CD4-positive, alpha-beta T cell treated with Interleukin-2 at 100 ng/mL for 4 hours (primary cell): ENCODE data around the gene MAP2K5.

Experiments
- DNase-seq: peaks from one replicate; pipeline ENCODE4 v3.0.0-alpha.2; 2020; ENCODE audit warnings: low spot score

Gene MAP2K5

DNA sequence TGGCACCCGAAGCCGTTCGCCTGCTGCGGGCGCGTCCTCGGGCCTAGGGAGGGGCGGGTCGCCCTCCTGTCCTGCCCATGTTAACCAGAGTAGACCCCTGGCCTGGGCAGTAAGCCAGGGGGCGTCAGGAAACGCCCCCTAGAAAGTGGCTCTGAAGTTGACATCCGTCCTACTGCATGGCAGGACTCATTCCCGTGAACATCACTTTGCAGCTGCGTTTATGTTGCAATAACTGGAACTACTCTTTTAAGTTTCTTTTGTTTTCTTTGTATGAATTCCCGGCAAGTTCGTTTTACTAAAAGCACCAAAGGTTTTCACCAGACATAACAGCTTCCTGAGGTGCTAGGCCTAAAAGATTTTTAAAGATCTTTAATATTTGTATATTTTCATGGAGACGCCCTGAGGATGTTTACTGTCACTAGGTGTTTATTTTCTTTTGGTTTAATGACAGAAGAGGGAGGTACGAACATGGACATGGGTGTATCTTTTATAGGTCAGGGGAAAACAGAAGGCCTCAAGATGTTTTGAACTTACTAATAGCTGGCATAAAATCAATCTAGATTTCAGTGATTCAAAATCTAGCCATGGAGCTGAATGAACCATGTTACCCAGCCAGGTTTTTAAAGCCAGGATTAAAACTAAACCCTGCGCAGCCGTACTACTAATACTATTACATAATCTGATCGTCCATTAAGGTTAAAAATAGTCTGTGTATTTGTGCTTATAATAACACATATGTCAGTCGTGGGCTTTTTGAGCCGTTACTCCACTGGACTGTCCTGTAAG lies 20.5 kb upstream of the MAP2K5 start:
- DNase-seq = no peak

DNA sequence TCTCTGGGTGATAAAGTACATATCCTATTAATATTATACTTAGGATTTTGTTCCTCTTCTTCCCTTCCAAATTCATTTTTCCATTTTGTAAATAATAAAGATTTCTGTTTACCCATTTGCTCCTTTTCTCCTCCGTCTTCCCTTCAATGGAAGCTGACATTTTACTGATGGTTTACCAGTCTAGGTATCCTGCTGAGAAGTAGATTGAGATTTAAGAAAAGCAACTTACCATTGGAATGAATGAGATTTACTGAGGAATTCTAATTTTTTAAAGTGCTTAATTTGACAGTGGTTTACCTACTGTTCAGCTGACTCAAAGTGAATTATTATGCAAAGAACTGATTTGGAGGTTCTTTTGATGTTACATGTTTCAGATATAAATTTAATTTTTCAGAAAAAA lies 19.2 kb upstream of the MAP2K5 start:
- no peak for DNase-seq

DNA sequence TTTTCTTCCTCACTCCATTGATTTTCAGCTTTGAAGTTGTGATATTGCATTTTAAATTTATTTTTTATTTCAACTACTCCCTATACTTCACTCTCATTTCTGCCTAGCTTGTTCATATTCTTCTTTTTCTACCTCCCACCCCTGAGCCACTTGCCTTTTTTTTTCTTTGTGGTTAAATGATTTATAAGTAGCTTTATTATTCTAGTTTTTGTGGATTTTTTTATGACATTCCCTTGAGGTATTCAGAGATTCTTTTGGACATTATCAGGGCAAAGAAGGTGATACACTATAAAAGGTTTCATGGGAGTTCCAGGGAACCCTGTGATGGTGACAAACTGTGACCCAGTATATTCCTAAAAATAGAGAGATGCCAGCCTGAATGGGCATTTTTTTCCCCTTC lies 18.3 kb upstream of the MAP2K5 start:
- no peak for DNase-seq

DNA sequence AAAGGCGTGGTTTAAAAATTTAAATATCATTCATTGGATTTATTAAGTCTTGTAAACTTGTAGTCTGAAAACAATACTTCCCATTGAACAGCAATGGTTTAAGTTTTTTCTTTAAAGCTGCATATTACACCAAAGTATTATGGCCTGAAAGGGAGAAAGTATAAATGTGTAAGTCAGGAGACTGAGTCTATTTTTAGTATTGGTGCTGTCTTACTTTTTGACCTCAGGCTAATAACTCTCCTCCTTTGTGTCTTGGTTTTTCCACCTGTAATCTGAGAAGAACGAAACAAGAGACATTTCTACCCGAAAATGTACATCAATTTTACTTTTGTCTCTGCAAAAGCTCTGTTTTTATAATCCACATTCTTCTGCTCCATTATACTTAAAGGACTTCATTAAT lies 14.0 kb upstream of the MAP2K5 start:
- no peak for DNase-seq

DNA sequence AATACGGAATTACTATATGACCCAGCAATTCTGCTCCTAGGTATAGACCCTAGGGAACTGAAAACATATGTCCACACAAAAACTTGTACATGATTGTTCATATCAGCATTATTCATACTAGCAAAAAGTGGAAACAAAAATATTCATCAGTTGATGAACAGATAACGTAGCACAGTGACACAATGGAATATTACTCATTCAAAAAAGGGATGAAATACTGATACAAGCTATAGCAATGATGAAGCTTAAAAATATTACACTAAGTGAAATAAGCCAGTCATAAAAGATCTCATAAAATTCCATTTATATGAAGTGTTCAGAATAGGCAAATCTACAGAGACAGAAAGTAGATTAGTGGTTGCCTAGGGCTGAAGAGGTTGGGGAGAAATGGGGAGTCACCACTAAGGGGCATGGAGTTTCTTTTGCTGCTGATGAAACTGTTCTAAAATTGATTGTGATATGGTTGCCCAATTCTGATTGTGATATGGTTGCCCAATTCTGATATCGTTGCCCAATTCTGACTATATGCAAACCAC lies 11.1 kb upstream of the MAP2K5 start:
- DNase-seq = no peak

DNA sequence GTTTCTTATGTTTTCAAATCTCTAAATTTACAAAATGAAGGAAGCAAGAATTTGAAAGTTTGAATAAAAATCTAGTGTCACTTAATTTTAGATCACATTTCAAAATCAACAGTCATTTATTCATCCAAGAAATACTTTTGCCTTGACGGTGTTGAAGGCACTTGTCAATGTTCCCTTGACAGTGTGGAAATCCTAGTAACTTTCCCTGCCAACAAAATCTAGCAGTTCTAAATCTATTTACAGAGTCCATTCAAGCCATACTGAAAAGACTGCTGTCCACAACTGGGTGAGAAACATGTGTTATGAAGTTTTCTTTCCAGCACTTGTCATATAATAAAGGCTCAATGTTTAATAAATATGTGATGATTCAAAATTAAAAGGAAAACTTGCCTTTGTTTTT lies 8.6 kb upstream of the MAP2K5 start:
- DNase-seq = no peak

DNA sequence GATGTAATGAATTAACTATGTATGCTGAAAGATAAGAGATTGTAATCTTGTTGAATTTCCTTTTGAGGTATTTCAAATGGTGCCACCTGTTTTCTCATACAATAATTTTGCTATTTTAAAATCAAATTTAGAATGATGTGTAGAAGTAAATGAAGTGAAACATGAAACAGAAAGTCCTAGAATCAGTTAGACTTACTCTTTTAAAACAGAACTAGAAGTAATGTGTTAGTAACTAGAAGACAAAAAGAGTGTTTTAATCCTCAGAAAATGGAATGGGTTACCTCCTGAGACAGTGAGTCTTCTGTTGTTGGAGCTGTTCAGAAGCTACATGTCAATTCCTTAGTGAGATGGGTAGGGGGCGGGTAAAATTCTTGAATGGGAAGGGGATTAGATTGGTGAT lies 8.1 kb upstream of the MAP2K5 start:
- DNase-seq = no peak

DNA sequence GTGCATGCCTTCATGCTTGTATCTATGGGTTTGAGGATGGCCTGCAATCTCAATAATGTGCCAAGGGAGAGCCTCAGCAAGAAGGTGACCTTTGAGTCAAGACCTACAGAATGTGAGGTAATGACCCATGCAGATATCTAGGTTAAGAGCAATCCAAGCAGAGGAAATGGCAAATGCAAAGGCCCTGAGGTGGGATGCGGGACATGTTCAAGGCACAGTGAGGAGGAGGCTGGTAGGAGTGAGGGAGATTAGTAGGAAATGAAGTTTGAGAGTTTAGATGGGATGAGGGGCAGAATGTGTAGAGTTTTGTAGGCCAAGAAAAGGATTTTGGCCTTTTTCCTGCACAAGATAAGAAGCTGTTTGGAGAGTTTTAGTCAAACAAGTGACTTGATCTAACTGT lies 4.7 kb upstream of the MAP2K5 start:
- DNase-seq = no peak

DNA sequence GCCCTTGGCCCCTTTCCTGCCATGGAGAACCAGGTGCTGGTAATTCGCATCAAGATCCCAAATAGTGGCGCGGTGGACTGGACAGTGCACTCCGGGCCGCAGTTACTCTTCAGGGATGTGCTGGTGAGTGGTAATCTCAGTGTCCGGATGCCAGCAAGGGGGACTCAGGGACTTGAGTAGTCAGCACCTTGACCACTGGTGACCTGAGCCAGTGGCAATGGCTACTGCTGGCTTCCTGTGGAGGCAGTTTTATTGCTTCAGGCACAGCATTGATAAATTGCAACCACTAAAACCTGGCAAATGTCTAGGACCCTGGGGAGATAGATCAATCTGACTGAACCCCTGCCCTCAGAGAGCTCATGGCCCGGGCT lies 830 bp downstream of the MAP2K5 start:
- no peak for DNase-seq

DNA sequence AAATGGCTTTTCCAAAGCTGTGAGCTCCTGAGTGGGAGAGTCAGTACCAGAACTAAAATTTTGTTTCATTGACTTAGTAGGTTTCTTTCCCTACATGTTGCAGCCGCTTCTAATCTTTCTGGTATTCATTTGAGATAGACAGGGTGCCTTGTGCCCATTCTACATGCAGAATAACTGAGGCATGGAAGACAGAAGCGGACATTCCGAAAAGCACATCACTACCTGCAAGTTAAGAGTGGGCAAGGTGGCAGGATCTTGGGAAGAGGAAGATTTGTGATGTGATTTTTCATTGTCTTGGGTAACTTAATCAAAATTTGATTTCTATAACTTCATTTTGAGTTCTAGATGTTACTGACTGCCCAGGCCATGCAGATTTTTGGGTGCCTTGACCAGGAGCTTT lies 2.0 kb downstream of the MAP2K5 start:
- no peak for DNase-seq

DNA sequence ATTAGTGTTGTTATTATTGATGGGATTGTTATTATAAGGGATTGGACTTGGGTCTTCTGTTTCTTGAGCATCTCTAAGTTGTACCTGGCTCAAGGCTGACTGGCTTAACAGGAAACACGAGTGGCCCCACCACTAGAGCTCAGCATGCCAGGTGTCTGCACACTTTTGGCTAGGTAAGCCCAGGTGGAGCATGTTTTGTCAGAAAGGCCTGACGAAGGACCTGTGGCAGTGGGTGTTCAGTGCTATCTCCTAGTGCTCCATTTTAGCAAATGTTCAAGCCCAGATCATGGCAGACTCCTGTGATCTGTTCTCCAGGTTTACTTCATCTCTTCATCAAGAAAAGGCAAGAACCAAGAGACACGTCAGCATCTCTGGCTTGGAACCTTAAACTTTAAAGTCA lies 3.4 kb downstream of the MAP2K5 start:
- no peak for DNase-seq

DNA sequence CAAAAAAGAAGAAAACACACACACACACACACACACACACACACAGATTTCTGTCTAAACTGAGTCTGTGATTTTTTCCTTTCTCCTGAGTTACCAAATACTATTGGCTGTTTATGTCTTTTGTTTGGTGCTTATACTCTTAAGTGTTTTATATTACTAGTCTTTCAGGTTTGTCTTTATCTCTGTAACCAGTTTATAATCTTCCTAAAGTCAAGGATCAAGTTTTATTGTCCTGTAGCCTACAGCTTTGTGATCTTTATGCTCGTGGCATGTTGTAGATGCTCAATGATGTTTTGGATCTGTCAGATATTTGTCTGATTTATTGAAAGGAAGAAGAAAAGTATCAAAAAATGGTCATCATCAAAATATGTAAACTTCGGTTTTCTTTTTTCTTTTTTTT lies 4.6 kb downstream of the MAP2K5 start:
- no peak for DNase-seq

DNA sequence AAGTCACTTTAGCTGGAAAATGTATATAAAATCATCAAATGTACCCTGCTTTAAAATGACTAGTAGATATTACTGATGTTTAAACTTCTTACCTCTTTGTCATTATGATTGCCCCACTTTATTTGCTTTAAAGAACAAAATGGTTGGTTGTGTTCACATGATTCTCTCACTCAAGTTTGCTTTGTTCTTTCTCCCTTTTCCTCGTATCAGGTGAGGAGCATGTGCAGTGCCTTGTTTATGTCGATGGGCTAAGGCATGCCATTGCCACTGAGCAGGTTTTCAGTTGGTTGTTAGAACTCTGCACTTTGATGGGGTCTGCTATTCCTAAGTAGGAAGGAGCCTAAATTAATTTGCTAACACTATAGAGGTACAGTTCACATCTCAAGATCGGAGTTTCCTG lies 5.3 kb downstream of the MAP2K5 start:
- no peak for DNase-seq

DNA sequence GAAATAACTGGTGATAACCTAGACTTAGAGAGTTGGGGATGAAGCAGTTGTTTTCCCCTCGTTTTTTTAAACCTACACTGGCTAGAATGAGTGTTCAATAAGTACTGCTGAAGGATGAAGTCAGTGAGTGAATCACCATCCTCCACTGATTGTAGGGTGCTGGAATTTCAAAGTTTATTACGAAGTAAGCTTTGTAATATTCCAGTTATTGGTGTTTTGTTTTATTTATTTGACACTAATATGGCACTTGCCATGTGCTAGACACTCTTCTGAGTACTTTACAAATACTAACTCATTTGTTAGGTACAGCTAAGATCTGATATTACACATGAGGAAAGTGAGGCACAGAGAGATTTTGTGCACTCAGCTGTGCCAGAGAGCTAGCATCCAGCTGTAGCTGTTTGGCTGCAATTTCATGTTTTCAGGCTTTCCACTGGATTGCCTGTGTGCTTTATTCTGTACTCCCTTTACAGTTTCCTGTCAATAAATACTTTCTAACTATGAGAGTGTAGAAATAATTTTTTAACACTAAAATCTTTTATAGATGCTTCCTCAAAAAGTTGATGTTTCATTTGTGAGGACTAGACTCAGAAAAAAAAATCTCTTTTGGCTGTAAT lies 5.8 kb downstream of the MAP2K5 start:
- DNase-seq = no peak

DNA sequence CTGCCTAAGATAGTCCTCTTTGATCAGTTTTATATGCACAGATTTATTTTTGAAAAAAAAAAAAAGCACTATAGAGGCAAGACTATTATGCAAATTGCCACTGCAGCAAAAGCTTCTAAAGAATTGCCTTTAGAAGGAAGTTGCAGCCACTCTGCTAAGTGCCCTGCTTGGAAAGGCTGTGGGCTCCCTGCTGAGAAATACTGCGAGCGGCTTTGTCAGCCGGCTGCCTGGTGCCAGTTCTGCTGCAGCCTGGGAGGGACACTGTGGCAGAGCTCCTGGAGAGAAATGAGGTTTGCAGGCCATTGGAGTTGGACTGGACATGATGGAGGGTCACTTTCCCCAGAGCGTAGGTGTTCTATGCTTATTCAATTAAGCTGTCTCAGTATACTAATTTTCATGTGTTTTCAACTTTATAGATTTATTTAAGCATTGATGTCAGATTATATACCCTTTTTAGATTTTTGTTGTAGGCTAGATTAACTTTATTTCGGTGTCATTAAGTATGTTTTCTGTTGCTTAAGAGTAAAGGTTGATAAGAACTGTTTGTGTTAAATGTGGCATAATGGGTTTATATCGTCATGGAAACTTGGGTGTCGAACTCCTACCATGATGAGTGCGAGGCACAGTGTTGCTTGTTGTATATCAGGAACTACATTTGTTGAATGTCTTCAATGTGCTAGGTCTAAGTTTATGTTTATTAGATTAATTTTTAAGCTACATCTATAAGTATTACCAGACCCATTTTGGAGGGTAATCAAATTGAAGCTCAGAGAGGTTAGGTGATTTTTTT lies 6.6 kb downstream of the MAP2K5 start:
- DNase-seq = no peak

DNA sequence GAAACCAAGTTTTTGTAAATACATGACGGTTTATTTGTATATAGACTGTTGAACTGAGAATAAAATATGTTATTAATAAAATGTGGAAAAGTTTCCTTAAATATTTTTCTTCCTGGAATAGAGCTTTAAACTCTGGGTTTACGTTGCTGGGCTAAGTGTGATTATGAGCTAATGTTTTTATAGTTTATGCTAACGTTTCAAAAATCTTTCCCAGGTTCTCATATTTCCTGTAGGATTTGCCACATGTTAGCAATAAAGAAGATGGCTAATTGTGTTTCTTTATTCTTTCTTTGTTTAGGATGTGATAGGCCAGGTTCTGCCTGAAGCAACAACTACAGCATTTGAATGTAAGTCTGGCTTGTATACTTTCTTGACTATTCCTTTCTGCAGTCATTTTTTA lies 7.2 kb downstream of the MAP2K5 start:
- no peak for DNase-seq

DNA sequence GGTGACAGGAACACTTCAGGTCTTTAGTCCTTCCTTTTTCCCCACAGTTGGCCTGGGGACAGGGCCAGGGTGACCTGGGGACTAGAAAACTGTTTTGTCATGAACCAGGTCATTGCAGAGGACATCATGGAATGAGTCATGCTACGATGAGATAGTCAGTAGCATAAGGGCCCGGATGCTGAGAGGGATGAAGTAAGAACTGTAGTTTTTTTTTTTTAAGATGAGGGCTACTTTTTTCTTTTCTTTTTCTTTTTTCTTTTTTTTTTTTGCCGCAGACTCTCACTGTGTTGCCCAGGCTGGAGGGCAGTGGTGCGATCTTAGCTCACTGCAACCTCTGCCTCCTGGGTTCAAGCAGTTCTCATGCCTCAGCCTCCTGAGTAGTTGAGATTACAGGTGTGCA lies 8.0 kb downstream of the MAP2K5 start:
- no peak for DNase-seq

DNA sequence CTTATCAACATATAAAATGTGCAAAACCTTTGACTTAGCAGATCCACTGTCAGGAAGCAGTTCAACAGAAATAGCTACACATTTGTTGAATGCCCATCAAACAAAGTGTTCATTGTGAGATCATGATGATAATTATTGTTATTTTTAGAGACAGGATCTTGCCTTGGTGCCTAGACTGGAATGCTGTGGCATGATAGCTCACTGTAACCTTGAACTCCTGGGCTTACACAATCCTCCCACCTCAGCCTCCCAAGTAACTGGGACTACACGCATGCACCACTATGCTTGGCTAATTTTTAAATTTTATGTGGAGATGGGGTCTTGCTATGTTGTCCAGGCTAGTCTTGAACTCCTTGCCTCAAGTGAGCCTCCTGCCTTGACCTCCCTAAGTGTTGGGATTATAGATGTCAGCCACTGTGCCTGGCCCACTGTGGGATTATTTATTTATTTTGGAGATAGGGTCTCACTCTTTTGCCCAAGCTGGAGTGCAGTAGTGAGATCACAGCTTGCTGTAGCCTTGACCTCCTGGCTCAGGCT lies 8.8 kb downstream of the MAP2K5 start:
- DNase-seq = no peak

DNA sequence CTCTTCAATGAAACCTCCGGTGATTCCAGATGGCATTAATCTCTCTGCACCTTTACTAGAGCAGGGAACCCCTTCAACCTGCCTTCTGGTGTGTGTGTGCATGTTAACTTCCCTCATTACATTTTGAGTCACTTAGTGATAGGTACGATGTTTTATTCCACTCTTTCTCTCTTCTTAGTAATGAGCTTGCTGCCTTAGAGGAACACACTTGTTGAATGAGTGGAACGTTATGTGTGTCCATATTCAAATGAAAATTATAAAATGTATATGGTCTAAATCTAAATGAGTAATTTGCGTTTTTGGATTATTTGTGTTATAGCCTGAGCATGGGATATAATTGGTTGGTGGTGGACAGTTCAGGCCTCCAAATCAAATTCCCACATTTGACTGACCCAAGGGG lies 12.1 kb downstream of the MAP2K5 start:
- no peak for DNase-seq

DNA sequence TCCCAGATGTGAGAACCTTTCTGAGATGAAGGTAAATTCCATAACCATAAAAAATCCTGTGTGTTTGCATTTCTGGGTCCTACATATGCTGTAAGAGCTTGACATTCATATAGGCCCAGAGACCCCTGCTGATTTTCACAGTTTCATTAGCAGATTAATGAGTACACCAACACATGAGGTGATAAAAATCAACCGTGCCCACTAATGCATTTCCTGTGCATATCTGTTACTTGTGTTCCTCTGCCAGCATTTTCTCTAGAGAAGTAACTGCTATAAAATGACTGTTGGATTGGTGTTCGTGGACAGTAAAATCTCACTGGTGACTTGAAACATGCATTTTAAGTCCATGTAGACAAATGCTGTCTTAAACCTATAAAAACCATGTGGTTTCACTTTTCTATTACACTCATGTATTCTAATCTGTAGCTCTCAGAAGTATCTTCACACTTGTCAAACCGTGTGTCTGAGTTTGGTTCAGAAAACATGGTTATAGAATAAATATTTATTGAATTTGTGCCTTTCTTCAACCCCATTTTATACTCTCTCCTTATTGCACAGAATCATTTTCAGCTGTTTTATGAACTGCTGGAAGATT lies 14.6 kb downstream of the MAP2K5 start:
- DNase-seq = no peak

DNA sequence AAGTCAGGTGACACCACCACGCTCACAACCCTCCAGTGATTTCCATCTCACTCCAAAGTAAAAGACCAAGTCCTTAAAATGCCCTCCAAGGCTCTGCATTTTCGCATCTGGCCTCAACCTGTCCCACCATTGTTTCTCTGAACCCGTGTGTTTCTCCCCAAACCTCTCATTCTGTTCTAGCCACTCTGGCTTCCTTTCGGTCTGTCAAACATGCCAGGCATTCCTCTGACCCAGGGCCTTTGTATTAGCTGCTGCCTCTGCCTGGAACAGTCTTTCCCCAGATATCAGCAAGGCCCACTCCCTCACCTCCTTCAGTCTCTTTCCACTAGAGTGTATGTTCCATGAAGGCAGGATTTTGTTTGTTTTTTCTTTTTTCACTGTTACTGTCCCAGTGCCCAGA lies 16.0 kb downstream of the MAP2K5 start:
- no peak for DNase-seq

DNA sequence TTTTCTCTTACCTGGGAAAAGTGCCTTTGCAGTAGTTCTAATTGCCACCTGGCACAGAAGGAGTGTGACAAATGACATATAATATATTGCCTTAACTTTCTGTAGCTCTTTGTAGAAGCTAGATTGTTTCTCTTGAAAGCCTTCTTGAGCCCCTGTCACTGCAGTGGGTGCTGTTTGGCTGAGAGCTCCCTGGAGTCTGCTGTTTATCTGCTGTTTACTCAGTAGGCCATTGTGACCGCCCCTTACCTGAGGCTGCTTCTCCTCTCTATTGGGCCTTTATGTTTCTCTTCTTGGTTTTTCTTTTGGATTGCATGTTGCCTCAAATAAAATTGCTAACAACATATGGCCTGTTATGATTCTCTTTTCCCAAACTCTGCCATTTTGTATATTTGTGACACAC lies 16.7 kb downstream of the MAP2K5 start:
- DNase-seq = no peak
